Testis (tissue), 2 donors: ENCODE data around the gene MAPKBP1.

Source experiments
- CTCF ChIP-seq, 3 experiments: fragments of 450-650 bp in 2 of 3; fragments of 200-600 bp in 1 of 3; sonication (generic) in 1 of 3; IDR thresholded peaks; one replicate each; pipeline ENCODE4 v1.5.1; 2016 to 2019; ENCODE audit warnings: antibody characterized with exemption in 3 of 3, mild to moderate bottlenecking in 2 of 3, moderate library complexity in 1 of 3
- POLR2A ChIP-seq: fragments of 450-650 bp; IDR thresholded peaks from one replicate; pipeline ENCODE4 v1.6.1; 2017; ENCODE audit warnings: antibody characterized with exemption, mild to moderate bottlenecking, moderate library complexity

GRCh38 chr15:41779662-41780157 lies 5.4 kb downstream of the MAPKBP1 start:
- no peak for TF ChIP-seq POLR2A
- TF ChIP-seq CTCF (IDR thresholded peaks at IDR 0.05) = no peak
